GM10847 (cell line): ENCODE results near the gene PTX4.

Experiments used
- POLR2A ChIP-seq: IDR thresholded peaks from 2 replicates; pipeline ENCODE4 v1.6.1; 2011; ENCODE audit not compliant: insufficient read length; ENCODE audit errors: extremely low read depth

The PTX4 gene

GRCh38 chr16:1528921-1529537 is 40.3 kb upstream of the PTX4 start:
- TF ChIP-seq POLR2A: no peak

- TF ChIP-seq POLR2A: no peak
These were observed 39.4 kb upstream of the PTX4 start for GRCh38 chr16:1527836-1528811.

- no peak for TF ChIP-seq POLR2A
These were observed 38.1 kb upstream of the PTX4 start for GRCh38 chr16:1526608-1527555.

- no peak for TF ChIP-seq POLR2A
These were observed 37.3 kb upstream of the PTX4 start for GRCh38 chr16:1525871-1526607.

GRCh38 chr16:1524366-1524765 is 35.6 kb upstream of the PTX4 start:
- TF ChIP-seq POLR2A: no peak

- no peak for TF ChIP-seq POLR2A
These were observed 35.0 kb upstream of the PTX4 start for GRCh38 chr16:1523581-1524245.

GRCh38 chr16:1520461-1520860 is 31.7 kb upstream of the PTX4 start:
- no peak for TF ChIP-seq POLR2A

- TF ChIP-seq POLR2A: no peak
These were observed 31.1 kb upstream of the PTX4 start for GRCh38 chr16:1519831-1520230.

GRCh38 chr16:1518626-1519135 is 29.9 kb upstream of the PTX4 start:
- TF ChIP-seq POLR2A: no peak

- TF ChIP-seq POLR2A: no peak
These were observed 25.8 kb upstream of the PTX4 start for GRCh38 chr16:1514507-1514906.

GRCh38 chr16:1512774-1513173 is 24.0 kb upstream of the PTX4 start:
- TF ChIP-seq POLR2A: no peak

GRCh38 chr16:1511662-1512569 is 23.2 kb upstream of the PTX4 start:
- no peak for TF ChIP-seq POLR2A

- no peak for TF ChIP-seq POLR2A
These were observed 22.2 kb upstream of the PTX4 start for GRCh38 chr16:1510941-1511351.
